Prostate gland (tissue), 2 donors: ENCODE data around the gene LCN15.

Experiments used
- CTCF ChIP-seq, 4 experiments: fragments of 200-600 bp in 2 of 4; fragments of 450-650 bp in 2 of 4; sonication (generic) in 2 of 4; IDR thresholded peaks; 1 replicate in 3 of 4; 2 replicates in 1 of 4; pipeline ENCODE4 v1.5.1; 2016 to 2019; ENCODE audit warnings: antibody characterized with exemption in 4 of 4, mild to moderate bottlenecking in 2 of 4, moderate library complexity in 2 of 4
- POLR2A ChIP-seq: fragments of 450-650 bp; IDR thresholded peaks from one replicate; pipeline ENCODE4 v1.6.1; 2016; ENCODE audit warnings: antibody characterized with exemption, mild to moderate bottlenecking
- POLR2AphosphoS5 ChIP-seq: sonication (generic); formaldehyde crosslinking; IDR thresholded peaks from one replicate; pipeline ENCODE4 v1.6.1; 2017; ENCODE audit warnings: antibody characterized with exemption

GRCh38 chr9:136746621-136747020, 17.7 kb downstream of the LCN15 start:
- no peak for TF ChIP-seq CTCF (IDR thresholded peaks at IDR 0.05)
- no peak for TF ChIP-seq POLR2A
- TF ChIP-seq POLR2AphosphoS5 = no peak
